NCI-H774 (cell line): ENCODE results near the gene ST7.

ENCODE experiments used
- DNase-seq: peaks from one replicate; lab custom pipeline; 2025; lab: John Stamatoyannopoulos, UW

ST7 gene

GRCh38 chr7:117130262-117130661 lies 177.0 kb downstream of the ST7 start:
- DNase-seq, result no peak

DNA sequence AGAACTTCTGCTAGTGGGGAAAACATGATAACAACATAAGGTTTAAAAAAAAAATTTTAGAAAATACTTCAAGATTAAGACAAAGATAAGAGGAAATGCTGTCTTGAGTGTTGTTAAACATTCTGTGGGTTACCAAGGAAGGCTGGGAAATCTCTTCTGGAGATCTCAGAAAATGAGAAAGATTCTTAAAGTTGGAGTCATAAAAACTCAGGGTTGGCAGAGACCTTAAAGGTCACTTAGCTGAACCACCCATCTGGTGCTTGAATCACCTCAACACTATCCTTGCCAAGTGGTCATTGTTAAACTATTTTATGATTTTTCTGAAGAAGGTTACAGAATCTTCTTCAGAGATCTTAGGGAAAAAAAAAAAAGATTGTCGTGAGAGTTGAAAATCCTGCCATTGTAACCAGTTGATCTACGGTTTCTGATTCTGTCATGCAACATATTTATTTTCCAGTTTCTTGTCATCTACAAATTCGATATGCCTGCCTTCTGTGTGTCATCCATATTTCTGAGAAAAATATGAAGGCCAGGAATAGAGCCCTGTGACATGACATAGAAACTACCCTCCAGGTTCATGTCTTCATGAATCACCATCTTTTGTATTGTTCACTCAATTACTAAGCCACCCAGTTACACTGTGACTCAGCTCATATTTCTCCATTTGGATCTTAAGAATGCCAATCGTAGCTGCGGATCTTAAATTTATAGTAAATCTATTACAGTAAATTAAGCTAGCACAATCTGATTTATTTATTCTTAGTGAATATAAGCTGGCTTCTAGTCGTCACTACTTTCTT lies 179.2 kb downstream of the ST7 start:
- DNase-seq, result no peak

DNA sequence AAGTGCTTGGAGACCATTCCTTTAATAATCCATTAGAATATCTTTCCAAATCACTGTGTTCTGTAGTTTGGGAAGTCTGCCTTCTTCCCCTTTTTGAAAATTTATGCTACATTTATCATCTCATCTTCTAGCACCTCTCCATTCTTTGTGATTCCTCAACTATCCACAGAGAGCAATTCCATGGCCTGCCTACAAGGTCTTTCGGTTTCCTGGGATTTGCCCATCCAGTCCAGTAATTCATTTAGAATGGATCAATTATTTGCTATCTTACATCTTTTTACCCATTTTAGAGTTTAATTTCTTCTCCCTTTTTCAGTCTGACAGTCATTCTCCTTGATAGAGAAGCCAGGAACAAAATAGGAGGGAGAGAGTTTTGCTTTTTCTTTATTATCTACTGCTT lies 179.8 kb downstream of the ST7 start:
- DNase-seq, result no peak

DNA sequence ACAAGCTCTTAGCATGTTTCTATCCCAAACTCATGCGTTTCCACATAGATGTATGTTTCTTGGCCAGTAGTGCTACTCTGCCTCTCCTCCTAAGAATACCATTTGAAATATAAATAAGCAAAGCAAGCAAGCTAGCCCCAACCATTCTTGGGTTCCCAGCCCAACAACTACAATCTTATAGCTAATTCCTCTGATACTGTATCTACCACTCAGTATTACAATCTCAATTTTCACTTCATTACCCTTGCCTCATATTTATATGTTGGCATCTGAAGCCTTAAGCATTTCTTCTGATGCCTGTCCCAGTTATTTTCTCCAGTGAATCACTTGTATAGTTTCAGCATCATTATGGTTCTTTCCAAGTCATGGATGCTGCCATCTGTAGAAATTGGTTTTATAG lies 181.1 kb downstream of the ST7 start:
- DNase-seq, result no peak

DNA sequence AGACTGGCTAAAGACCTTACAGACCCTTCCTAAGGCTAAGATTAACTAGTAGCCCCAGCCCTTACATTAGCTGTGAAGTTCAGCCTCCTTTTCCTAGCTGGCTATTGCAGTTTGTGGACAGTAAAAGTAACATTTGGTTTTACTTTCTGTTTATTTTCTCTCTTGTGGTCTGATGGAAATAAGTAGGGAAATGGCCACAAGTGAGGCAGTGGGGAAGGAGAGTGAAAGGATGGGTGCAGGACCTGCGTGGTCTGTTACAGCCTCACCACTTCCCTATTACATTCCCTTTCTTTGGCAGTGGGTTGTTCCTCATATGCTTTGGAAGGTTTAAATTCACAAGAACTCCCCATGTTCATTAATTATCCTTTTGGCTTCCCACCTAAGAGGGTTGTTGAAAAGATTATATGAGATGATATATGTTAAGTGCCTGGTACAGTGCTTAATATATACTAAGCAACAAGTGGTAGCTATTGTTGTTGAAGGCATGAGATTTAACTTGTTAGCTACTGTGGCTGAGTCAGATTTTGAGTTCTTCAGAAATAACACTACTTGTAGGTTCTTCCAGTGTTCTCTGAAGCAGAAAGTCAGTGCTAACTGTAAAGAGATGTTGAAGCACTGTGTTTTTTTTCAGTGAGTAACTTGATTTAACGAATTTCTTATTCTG lies 181.7 kb downstream of the ST7 start:
- DNase-seq, result no peak

DNA sequence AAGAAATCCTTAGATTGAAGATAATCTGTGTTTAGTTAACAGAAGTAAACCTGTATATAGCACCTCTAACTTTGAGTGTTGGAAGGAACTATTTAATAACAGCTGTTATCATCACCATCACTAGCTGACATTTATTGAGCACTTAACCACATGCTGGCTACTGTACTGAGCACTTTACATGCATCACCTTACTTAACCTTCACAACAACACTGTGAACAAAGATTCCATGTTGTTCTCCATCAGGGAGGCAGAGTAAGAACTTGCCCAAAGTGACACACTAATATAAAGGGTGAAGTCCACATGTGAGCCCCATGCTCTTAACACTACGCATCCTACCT lies 182.2 kb downstream of the ST7 start:
- no peak for DNase-seq

GRCh38 chr7:117137868-117138267 lies 184.6 kb downstream of the ST7 start:
- DNase-seq, result no peak

GRCh38 chr7:117138495-117138894 lies 185.2 kb downstream of the ST7 start:
- no peak for DNase-seq

GRCh38 chr7:117138981-117139380 lies 185.7 kb downstream of the ST7 start:
- no peak for DNase-seq

DNA sequence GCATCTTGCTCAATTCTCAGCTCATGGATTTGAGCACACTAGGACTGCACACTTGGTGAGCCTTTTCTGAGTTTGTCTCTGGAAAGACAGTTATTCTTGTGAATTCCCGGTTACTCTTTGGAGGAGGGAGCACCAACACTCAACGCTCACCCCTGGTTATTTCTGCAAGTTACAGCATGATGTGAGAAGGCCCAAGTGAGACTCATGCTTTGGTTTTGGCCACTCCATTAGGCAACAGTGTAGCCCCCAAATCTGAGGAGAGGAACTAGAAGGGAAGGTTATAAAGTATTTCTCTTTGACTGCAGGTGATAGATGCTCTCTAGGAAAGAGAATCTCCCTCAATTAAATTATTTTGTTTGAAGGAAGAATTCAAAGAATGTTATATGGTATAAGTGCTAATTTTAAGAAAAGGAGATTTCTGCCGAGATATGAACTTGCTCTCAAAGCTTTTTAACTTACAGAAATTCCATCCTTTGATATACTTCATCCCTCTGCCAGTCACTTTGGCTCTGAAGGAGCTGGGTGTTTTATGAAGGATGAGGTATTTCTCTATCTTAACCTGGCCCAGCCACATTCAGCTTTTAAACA lies 186.2 kb downstream of the ST7 start:
- no peak for DNase-seq

DNA sequence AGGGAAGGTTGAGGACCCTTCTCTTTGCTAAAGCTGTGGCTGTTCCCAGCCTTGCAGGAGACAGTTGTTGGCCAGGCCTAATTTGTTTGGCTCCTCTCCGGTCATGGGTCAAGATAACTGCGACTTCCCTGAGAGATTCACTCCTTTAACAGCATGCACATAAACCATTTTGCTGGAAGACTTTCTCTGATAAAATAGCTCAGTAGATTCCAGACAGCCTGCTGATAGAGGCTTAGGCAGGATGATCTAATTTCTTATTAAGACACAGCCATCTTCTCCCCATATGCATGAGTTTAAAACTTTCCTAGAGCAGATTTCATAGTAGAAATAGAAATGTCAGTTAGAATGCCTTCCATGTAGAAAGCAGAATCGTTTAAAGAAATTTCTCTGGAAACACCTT lies 187.6 kb downstream of the ST7 start:
- no peak for DNase-seq

- DNase-seq, result no peak
These were observed 189.8 kb downstream of the ST7 start for GRCh38 chr7:117143066-117143465.

DNA sequence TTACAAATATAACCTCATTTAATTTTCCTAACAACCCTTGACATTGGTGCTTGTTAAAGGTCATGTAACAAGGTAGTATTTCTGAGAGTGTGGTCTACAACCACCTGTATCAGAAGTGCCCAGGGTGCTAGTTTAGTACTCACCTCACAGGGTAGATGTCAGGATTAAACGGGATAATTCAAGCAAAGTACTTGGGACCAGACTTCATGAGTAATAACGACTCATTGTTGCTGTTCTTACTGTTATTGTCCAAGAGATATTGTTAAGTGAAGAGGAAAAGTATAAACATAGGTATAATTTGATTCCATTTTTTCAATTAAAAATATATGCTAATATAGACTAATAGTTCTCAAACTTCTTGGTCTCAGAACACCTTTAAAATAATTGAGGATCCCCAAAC lies 190.3 kb downstream of the ST7 start:
- no peak for DNase-seq

GRCh38 chr7:117145333-117145732 lies 192.0 kb downstream of the ST7 start:
- DNase-seq, result no peak

GRCh38 chr7:117146059-117146458 lies 192.8 kb downstream of the ST7 start:
- no peak for DNase-seq

GRCh38 chr7:117146511-117146910 lies 193.2 kb downstream of the ST7 start:
- DNase-seq, result no peak

DNA sequence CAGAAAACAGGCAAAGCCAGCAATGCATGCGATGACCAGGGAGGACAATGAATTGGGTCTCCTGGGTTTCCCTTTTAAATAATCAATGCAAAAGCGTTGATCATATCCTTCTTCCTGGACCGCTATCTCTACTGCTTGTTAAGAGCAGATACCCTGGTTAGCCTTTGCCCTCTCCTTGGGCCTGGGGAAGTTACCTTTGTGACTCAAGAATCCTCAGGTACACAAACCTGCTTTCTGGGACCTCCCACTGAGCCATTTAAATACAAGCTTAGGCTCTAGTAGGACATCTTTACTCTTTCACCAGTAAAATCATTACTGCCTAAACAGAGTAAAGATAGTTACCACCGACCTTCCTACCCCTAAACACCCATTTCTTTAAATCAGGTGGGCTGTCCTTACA lies 195.7 kb downstream of the ST7 start:
- no peak for DNase-seq

DNA sequence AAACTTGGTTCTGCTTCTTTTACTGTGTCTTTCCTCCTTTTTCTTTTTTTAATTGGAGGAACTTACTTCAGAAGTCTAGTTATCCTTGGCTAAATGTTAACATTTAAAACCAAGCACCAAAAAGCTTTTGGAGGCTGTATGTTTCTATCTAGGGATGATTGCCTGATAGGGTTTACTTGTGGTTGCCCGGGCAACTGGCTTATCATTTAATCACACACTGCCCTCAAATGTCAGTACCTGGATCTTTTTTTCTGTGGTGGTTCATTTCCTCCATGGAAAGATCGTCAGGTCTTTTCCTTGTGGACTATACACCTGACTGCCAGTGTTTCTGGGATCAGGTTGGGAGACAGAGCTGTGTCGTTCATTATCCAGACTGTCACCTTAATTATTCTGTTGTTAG lies 196.4 kb downstream of the ST7 start:
- DNase-seq, result no peak

DNA sequence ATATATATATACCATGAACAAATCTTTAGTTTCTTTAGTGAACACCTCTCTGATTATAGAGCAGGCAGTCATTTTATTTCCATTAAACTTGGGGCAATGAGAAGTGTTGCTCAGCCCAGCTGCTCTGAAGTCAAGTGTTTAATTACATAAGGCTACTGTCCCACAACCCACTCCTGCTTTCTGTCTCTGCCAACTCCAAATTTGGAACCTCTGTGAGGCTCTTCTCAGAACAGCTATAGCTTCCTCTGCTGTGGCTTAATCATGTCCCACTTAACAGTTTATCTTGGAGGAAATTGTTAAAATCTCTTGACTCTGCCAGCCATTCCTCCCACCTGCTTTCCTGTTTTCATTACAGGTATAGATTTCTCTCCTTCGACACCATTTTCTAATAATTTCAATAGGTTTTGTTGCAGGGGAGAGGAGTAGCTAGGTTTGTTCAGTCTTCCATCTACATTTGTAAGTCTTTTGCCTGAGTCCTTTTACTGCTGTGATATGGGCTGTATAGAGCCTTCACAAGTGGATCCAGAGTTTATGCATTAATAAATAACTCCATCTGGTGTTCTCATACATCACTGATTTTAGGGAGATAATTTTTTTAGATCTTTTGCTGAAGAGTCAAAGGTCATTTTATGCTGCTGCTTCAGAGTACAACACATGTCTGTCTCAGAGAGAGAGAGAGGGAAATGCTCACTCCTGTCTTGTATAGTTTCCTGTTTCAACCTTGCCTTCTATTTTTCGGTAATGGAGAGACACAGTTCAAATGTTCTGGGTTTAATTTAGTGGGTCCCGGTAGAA lies 199.1 kb downstream of the ST7 start:
- no peak for DNase-seq

GRCh38 chr7:117153016-117153545 lies 199.8 kb downstream of the ST7 start:
- no peak for DNase-seq

GRCh38 chr7:117154721-117155120 lies 201.4 kb downstream of the ST7 start:
- no peak for DNase-seq

GRCh38 chr7:117155694-117156093 lies 202.4 kb downstream of the ST7 start:
- no peak for DNase-seq
